DND-41 (cell line): ENCODE results near the gene BICC1.

Source experiments
- ATAC-seq: fragments of 200-7000 bp; cut with Tn5 transposase; 3 replicates; pipeline ENCODE4 v1.9.1; 2021; ENCODE audit warnings: low read depth; ENCODE audit not compliant: insufficient read depth
- DNase-seq: peaks from one replicate; pipeline ENCODE4 v3.0.0-alpha.2; 2020
- H2AFZ ChIP-seq: 2 replicates; pipeline ENCODE4 v1.6.0; 2012; ENCODE audit warnings: low read depth, low read length
- H3K27ac ChIP-seq: 2 replicates; pipeline ENCODE4 v1.5.1; 2012; ENCODE audit warnings: low read length, inconsistent platforms
- H3K27me3 ChIP-seq: fragments of 200-600 bp; sonication (generic); 2 replicates; pipeline ENCODE4 v1.6.0; 2012; ENCODE audit warnings: low read length, mild to moderate bottlenecking, inconsistent platforms; ENCODE audit not compliant: insufficient read depth, poor library complexity
- H3K36me3 ChIP-seq: 2 replicates; pipeline ENCODE4 v1.5.1; 2012; ENCODE audit warnings: low read length, inconsistent platforms; ENCODE audit not compliant: insufficient read depth
- H3K4me1 ChIP-seq: 2 replicates; pipeline ENCODE4 v1.5.1; 2012; ENCODE audit warnings: mild to moderate bottlenecking, low read length; ENCODE audit not compliant: insufficient read depth
- H3K4me2 ChIP-seq: 2 replicates; pipeline ENCODE4 v1.6.0; 2012; ENCODE audit warnings: mild to moderate bottlenecking, moderate library complexity, low read length, inconsistent platforms; ENCODE audit not compliant: insufficient read depth
- H3K4me3 ChIP-seq, 2 experiments: fragments of 200-600 bp in 1 of 2; shearing (Covaris generic) in 1 of 2; 2 replicates each; pipeline ENCODE4 v1.5.1; 2012 to 2016; ENCODE audit warnings: inconsistent platforms in 2 of 2, low read length in 2 of 2, mild to moderate bottlenecking in 2 of 2, low read depth in 1 of 2, moderate library complexity in 1 of 2
- H3K79me2 ChIP-seq: 2 replicates; pipeline ENCODE4 v1.6.0; 2012; ENCODE audit warnings: low read length, inconsistent platforms; ENCODE audit not compliant: insufficient read depth
- H3K9ac ChIP-seq: 2 replicates; pipeline ENCODE4 v1.6.0; 2012; ENCODE audit warnings: low read depth, mild to moderate bottlenecking, inconsistent platforms, low read length, moderate library complexity
- H3K9me3 ChIP-seq: 2 replicates; pipeline ENCODE4 v1.5.1; 2012; ENCODE audit warnings: low read length, moderate library complexity, mild to moderate bottlenecking, inconsistent platforms; ENCODE audit not compliant: insufficient read depth, severe bottlenecking
- H4K20me1 ChIP-seq: 2 replicates; pipeline ENCODE4 v1.6.0; 2012; ENCODE audit warnings: low read length; ENCODE audit not compliant: insufficient read depth
- EZH2 ChIP-seq: IDR thresholded peaks from 3 replicates; pipeline ENCODE4 v1.6.1; 2012; ENCODE audit warnings: borderline replicate concordance, low read depth, mild to moderate bottlenecking, moderate library complexity, low read length, inconsistent platforms; ENCODE audit not compliant: severe bottlenecking
- TF ChIP-seq, protein P1 (sequence below): IDR thresholded peaks from 2 replicates; pipeline ENCODE4 v1.5.1; 2012; ENCODE audit warnings: borderline replicate concordance, low read length, moderate library complexity, mild to moderate bottlenecking; ENCODE audit not compliant: poor library complexity, severe bottlenecking; ENCODE audit errors: extremely low read depth

The BICC1 gene

DNA sequence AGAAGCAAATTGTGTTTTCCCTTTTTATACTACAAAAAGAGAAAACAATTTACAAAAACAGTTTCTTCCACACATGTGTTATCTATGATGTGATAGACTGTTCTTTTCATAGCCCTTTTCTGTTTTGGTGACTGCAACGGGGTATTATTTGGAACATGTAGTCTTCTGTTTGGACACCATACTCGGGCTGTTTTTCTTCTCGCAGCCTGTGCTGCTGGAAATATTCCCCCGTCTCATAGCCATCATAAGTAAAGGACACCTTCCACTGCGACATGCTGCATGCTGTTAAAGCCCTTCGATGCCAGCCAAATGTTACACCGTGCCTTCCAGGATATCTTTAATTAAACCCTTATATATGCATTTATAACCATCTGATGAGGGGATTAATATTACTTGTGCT, 222.4 kb downstream of the BICC1 start:
- Histone ChIP-seq H3K4me1 (no peaks in the 10 kb centered on the region), H3K36me3 (no peaks in the 10 kb centered on the region), H3K9me3 (peaks cover 6% of the 10 kb centered on the region), H3K9ac (no peak overlapping the region), H3K4me2 (no peak overlapping the region), H3K27me3 (no peaks in the 10 kb centered on the region), H3K4me3 (no peak overlapping the region), H2AFZ (no peak overlapping the region), H3K79me2 (no peaks in the 10 kb centered on the region), H3K27ac (no peak overlapping the region), H4K20me1 (no peaks in the 10 kb centered on the region)
- TF ChIP-seq, protein P1, sequence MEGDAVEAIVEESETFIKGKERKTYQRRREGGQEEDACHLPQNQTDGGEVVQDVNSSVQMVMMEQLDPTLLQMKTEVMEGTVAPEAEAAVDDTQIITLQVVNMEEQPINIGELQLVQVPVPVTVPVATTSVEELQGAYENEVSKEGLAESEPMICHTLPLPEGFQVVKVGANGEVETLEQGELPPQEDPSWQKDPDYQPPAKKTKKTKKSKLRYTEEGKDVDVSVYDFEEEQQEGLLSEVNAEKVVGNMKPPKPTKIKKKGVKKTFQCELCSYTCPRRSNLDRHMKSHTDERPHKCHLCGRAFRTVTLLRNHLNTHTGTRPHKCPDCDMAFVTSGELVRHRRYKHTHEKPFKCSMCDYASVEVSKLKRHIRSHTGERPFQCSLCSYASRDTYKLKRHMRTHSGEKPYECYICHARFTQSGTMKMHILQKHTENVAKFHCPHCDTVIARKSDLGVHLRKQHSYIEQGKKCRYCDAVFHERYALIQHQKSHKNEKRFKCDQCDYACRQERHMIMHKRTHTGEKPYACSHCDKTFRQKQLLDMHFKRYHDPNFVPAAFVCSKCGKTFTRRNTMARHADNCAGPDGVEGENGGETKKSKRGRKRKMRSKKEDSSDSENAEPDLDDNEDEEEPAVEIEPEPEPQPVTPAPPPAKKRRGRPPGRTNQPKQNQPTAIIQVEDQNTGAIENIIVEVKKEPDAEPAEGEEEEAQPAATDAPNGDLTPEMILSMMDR = no peak
- no peak for TF ChIP-seq EZH2
- DNase-seq (no peak), ATAC-seq (no peak)

DNA sequence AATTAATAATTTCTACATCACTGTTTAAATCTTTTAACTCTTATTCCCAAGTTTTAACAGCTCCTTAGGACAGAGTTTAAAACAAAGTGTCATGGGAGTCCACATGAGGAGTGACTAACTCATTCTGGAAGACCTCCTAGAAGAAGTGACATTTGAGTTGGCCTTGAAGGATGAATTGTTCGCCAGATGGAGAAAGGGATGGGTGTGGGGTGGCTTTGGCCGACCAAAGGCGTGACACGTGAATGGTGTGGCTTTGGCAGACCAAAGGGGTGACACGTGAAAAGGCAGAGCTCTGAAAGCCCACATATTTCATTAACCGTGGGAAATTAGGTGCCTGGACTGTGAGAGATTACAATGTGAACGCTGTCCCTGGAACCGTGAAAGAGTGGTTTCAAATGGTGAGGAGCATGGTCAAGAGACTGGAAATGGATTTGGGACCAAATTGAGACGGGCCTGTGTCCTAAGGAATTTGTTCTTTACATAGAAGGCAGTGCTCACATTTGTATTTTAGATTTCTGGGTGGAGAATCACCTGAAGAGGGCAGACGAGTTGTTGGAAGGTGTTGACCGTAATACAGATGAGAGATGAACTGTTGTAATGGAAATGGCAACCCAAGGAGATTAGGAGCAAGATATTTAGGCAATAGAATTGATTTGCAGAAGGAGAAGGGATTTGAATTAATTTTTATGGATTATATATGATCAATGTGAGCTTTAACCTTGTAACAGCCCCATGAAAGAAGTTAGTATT, 228.1 kb downstream of the BICC1 start:
- no peaks in the 10 kb centered on the region for H3K4me1 ChIP-seq
- no peak overlapping the region for H3K9ac ChIP-seq
- H3K79me2 ChIP-seq = no peaks in the 10 kb centered on the region
- H2AFZ ChIP-seq = no peak overlapping the region
- TF ChIP-seq EZH2 = no peak
- TF ChIP-seq, protein P1 = no peak
- no peak overlapping the region for H3K27ac ChIP-seq
- H3K4me2 ChIP-seq = no peak overlapping the region
- H3K27me3 ChIP-seq = no peaks in the 10 kb centered on the region
- H4K20me1 ChIP-seq = no peaks in the 10 kb centered on the region
- H3K9me3 ChIP-seq = no peaks in the 10 kb centered on the region
- no peaks in the 10 kb centered on the region for H3K36me3 ChIP-seq
- H3K4me3 ChIP-seq = no peak overlapping the region
- ATAC-seq = no peak
- DNase-seq = no peak

DNA sequence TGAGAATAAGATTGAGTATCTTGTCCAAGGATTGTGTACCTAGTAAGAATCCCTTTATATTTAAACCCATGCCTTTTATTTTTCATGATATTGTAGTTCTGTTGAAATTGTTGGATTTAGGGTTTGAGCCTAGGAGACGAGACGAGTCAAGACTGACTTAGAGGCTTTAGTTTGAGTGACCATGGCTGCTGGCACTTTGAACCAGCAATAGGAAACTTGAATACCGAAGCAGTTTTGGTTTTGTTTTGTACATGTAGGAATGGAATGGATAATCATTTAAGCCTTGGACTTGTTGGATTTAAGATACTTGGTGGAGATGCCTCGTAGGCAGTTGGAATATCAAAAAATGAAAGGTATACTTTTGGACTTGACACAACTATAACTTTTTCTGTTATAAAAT, 229.0 kb downstream of the BICC1 start:
- ATAC-seq (no peak), DNase-seq (no peak)
- H3K79me2 ChIP-seq = no peaks in the 10 kb centered on the region
- H2AFZ ChIP-seq = no peak overlapping the region
- no peak overlapping the region for H3K4me3 ChIP-seq
- H3K36me3 ChIP-seq = no peaks in the 10 kb centered on the region
- no peak overlapping the region for H3K9ac ChIP-seq
- H3K4me1 ChIP-seq = no peaks in the 10 kb centered on the region
- no peaks in the 10 kb centered on the region for H3K27me3 ChIP-seq
- no peak overlapping the region for H3K27ac ChIP-seq
- no peaks in the 10 kb centered on the region for H3K9me3 ChIP-seq
- H4K20me1 ChIP-seq = no peaks in the 10 kb centered on the region
- TF ChIP-seq, protein P1 = no peak
- TF ChIP-seq EZH2 = no peak
- no peak overlapping the region for H3K4me2 ChIP-seq
